Stimulated activated naive CD8-positive, alpha-beta T cell treated with anti-CD3 and anti-CD28 coated beads, Interleukin-15, Interleukin-2, amounts not matched to agents 100 U/mL and 50 U/mL, for 24 hours (primary cell): ENCODE measurements around the gene PBLD.

Experiments used
- ATAC-seq: fragments of 150-1000 bp; cut with Tn5 transposase; one replicate; pipeline ENCODE4 v1.10.0; 2021
- DNase-seq: peaks from one replicate; pipeline ENCODE4 v3.0.0; 2021

Gene PBLD

GRCh38 chr10:68332259-68333057, at the start of gene PBLD:
Gene PBLD, minus strand, starts transcription at chr10:68332928. Its CDS starts 26,084 bp downstream, at chr10:68306844.
- ATAC-seq: peak; percentile 26
- peak; percentile 69 for DNase-seq

GRCh38 chr10:68371604-68372003, 38.9 kb upstream of the PBLD start:
- DNase-seq (no peak), ATAC-seq (no peak)

- ATAC-seq (no peak), DNase-seq (no peak)
Observed at GRCh38 chr10:68367121-68367520, 34.4 kb upstream of the PBLD start.

GRCh38 chr10:68366600-68366999, 33.9 kb upstream of the PBLD start:
- ATAC-seq: no peak
- DNase-seq: no peak

- DNase-seq (no peak), ATAC-seq (no peak)
Observed at GRCh38 chr10:68365611-68366010, 32.9 kb upstream of the PBLD start.

GRCh38 chr10:68364101-68364886, 31.6 kb upstream of the PBLD start:
- ATAC-seq (no peak), DNase-seq (no peak)

- DNase-seq (no peak), ATAC-seq (no peak)
Observed at GRCh38 chr10:68362590-68362989, 29.9 kb upstream of the PBLD start.

GRCh38 chr10:68359189-68359588, 26.5 kb upstream of the PBLD start:
- ATAC-seq: no peak
- DNase-seq: no peak

- DNase-seq: no peak
- ATAC-seq: no peak
Observed at GRCh38 chr10:68353537-68353936, 20.8 kb upstream of the PBLD start.

- DNase-seq: peak; percentile 42
- peak; percentile 59 for ATAC-seq
Observed at GRCh38 chr10:68348265-68348741, 15.6 kb upstream of the PBLD start.

- ATAC-seq (no peak), DNase-seq (no peak)
Observed at GRCh38 chr10:68346774-68347173, 14.0 kb upstream of the PBLD start.

- ATAC-seq (no peak), DNase-seq (no peak)
Observed at GRCh38 chr10:68345621-68346020, 12.9 kb upstream of the PBLD start.

GRCh38 chr10:68342909-68343516, 10.3 kb upstream of the PBLD start:
- no peak for ATAC-seq
- DNase-seq: no peak

GRCh38 chr10:68340358-68341080, 7.8 kb upstream of the PBLD start:
- ATAC-seq: no peak
- no peak for DNase-seq

GRCh38 chr10:68336754-68337351, 4.1 kb upstream of the PBLD start:
- ATAC-seq (no peak), DNase-seq (no peak)

GRCh38 chr10:68334672-68335467, 2.1 kb upstream of the PBLD start:
- DNase-seq (no peak), ATAC-seq (no peak)

- ATAC-seq (no peak), DNase-seq (no peak)
Observed at GRCh38 chr10:68333440-68334431, 1.0 kb upstream of the PBLD start.

- DNase-seq: no peak
- no peak for ATAC-seq
Observed at GRCh38 chr10:68333058-68333395, 299 bp upstream of the PBLD start.

GRCh38 chr10:68331455-68332258, 1.1 kb downstream of the PBLD start, which contains the start of gene HNRNPH3:
Gene HNRNPH3, plus strand, starts transcription at chr10:68332064. Its CDS starts 5,158 bp downstream, at chr10:68337222.
- ATAC-seq (peak; percentile 87), DNase-seq (peak; percentile 99)
